HEK293 (cell line): ENCODE data around the gene PRPH.
A peak's percentile ranks its signal among the peaks of the same experiment; 100 is the strongest.
"Not testable (repeated sequence)": the region's sequence is repeated elsewhere in the genome, so short reads cannot be mapped to it uniquely, and the experiment has no call there.

ENCODE experiments used
- CTCF ChIA-PET: fragments of 350-600 bp; formaldehyde crosslinking; extraction: SDS; loops from one replicate; lab custom pipeline; 2021; ENCODE audit warnings: antibody characterized with exemption; lab: Yijun Ruan, JAX
- POLR2A ChIA-PET: fragments of 300-600 bp; formaldehyde crosslinking; extraction: SDS; loops from one replicate; lab custom pipeline; 2020; ENCODE audit warnings: antibody characterized with exemption, inconsistent platforms; lab: Yijun Ruan, JAX
- H3K27ac ChIP-seq: fragments of 200-500 bp; sonication (Bioruptor generic); 2 replicates; pipeline ENCODE4 v1.5.1; 2014; ENCODE audit warnings: low read depth, low read length, control low read depth, inconsistent platforms; ENCODE audit errors: extremely low read depth
- H3K36me3 ChIP-seq, 2 experiments: fragments of 200-500 bp in 1 of 2; sonication (Bioruptor generic) in 1 of 2; 1 replicate in 1 of 2; 2 replicates in 1 of 2; pipeline ENCODE4 v1.5.1; 2014 to 2017; ENCODE audit warnings: inconsistent platforms in 2 of 2, low read length in 2 of 2; ENCODE audit not compliant: control insufficient read depth in 2 of 2, insufficient read depth in 1 of 2
- H3K4me1 ChIP-seq: fragments of 200-500 bp; sonication (Bioruptor generic); 2 replicates; pipeline ENCODE4 v1.5.1; 2014; ENCODE audit warnings: mild to moderate bottlenecking, low read length, inconsistent platforms; ENCODE audit not compliant: control insufficient read depth, insufficient read depth
- H3K4me3 ChIP-seq: 2 replicates; pipeline ENCODE4 v1.5.1; 2011; ENCODE audit warnings: low read depth, mild to moderate bottlenecking, control low read depth, low read length, moderate library complexity
- H3K9me3 ChIP-seq: fragments of 200-500 bp; sonication (Bioruptor generic); 2 replicates; pipeline ENCODE4 v1.5.1; 2014; ENCODE audit warnings: low read depth, low read length, inconsistent platforms; ENCODE audit not compliant: control insufficient read depth, insufficient read depth
- EGR2 ChIP-seq: fragments of 450-650 bp; formaldehyde crosslinking; IDR thresholded peaks from 2 replicates; pipeline ENCODE4 v1.5.1; 2016; ENCODE audit warnings: low read depth, missing biosample characterization, missing genetic modification characterization
- KLF9 ChIP-seq: fragments of 450-650 bp; formaldehyde crosslinking; IDR thresholded peaks from 2 replicates; pipeline ENCODE4 v1.5.1; 2016; ENCODE audit warnings: missing biosample characterization, missing genetic modification characterization, low read depth
- PRDM1 ChIP-seq: fragments of 450-650 bp; formaldehyde crosslinking; IDR thresholded peaks from 2 replicates; pipeline ENCODE4; 2016; ENCODE audit warnings: missing biosample characterization, missing genetic modification characterization
- TCF7L2 ChIP-seq: IDR thresholded peaks from 2 replicates; pipeline ENCODE4 v1.6.1; 2011; ENCODE audit warnings: low read depth, mild to moderate bottlenecking, inconsistent platforms, low read length, moderate library complexity, borderline replicate concordance
- YY1 ChIP-seq: fragments of 450-650 bp; formaldehyde crosslinking; IDR thresholded peaks from 2 replicates; pipeline ENCODE4 v1.5.1; 2018; ENCODE audit warnings: missing biosample characterization, missing genetic modification characterization
- ZBTB1 ChIP-seq: fragments of 450-650 bp; formaldehyde crosslinking; IDR thresholded peaks from 2 replicates; pipeline ENCODE4 v1.5.1; 2016; ENCODE audit warnings: missing biosample characterization, missing genetic modification characterization
- ZFHX2 ChIP-seq: fragments of 450-650 bp; formaldehyde crosslinking; conservative IDR thresholded peaks from 2 replicates; pipeline ENCODE4 v1.5.1; 2016; ENCODE audit warnings: missing biosample characterization, missing genetic modification characterization
- ZFP69B ChIP-seq: fragments of 450-650 bp; formaldehyde crosslinking; IDR thresholded peaks from 2 replicates; pipeline ENCODE4 v1.5.1; 2016; ENCODE audit warnings: missing biosample characterization, missing genetic modification characterization
- ZNF350 ChIP-seq: fragments of 450-650 bp; formaldehyde crosslinking; IDR thresholded peaks from 2 replicates; pipeline ENCODE4 v1.5.0; 2017; ENCODE audit warnings: missing biosample characterization, mild to moderate bottlenecking, missing genetic modification characterization
- ZNF394 ChIP-seq: fragments of 450-650 bp; formaldehyde crosslinking; IDR thresholded peaks from 2 replicates; pipeline ENCODE4 v1.5.1; 2016; ENCODE audit warnings: missing biosample characterization, missing genetic modification characterization, mild to moderate bottlenecking, moderate library complexity, borderline replicate concordance
- ZNF510 ChIP-seq: fragments of 450-650 bp; formaldehyde crosslinking; IDR thresholded peaks from 2 replicates; pipeline ENCODE4 v1.5.1; 2018; ENCODE audit warnings: mild to moderate bottlenecking, missing genetic modification characterization, missing biosample characterization; ENCODE audit not compliant: insufficient replicate concordance
- ZNF529 ChIP-seq: fragments of 450-650 bp; formaldehyde crosslinking; IDR thresholded peaks from 2 replicates; pipeline ENCODE4 v1.5.1; 2017; ENCODE audit warnings: missing genetic modification characterization, missing biosample characterization; ENCODE audit not compliant: insufficient replicate concordance
- ZNF571 ChIP-seq: fragments of 450-650 bp; formaldehyde crosslinking; IDR thresholded peaks from 2 replicates; pipeline ENCODE4 v1.5.0; 2017; ENCODE audit warnings: missing biosample characterization, missing genetic modification characterization
- ZNF701 ChIP-seq: fragments of 450-650 bp; formaldehyde crosslinking; IDR thresholded peaks from 2 replicates; pipeline ENCODE4 v1.5.1; 2016; ENCODE audit warnings: missing biosample characterization, missing genetic modification characterization
- TF ChIP-seq, protein P1 (sequence below): fragments of 450-650 bp; formaldehyde crosslinking; IDR thresholded peaks from 2 replicates; pipeline ENCODE4 v1.5.1; 2017; ENCODE audit warnings: missing biosample characterization, missing genetic modification characterization
- TF ChIP-seq, protein P2 (sequence below): fragments of 450-650 bp; formaldehyde crosslinking; IDR thresholded peaks from 2 replicates; pipeline ENCODE4 v1.5.1; 2016; ENCODE audit warnings: missing biosample characterization, missing genetic modification characterization
- TF ChIP-seq, protein P3 (sequence below): fragments of 450-650 bp; formaldehyde crosslinking; IDR thresholded peaks from 2 replicates; pipeline ENCODE4 v1.5.1; 2016; ENCODE audit warnings: missing biosample characterization, missing genetic modification characterization

Gene PRPH

DNA sequence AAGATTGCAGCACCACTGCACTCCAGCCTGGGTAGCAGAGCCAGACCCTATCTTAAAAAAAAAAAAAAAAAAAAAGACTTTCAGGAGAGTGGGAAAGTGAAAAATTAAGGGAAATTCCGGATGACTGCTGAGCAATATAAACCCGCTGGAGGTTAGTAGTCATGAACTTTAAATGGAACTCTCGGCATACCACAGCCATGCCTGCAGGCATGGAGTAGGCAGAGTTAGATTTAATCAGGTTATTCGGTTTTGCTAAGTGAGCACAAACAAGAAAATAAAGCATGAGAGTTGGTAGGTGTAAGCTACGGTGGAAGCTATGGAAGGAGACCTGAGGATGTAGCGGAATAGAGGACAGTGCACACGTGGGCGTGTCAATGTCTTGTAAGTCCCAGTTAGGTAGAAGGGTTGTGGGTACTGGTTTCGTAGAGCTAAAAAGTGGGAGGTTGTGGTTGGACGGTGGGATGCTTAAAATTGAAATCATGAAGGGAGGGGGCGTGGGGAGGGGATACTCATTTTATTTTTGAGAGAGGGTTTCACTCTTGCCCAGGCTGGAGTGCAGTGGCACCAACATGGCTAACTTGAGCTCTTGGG, 41.8 kb upstream of the PRPH start:
- Histone ChIP-seq H3K4me3 (no peak overlapping the region), H3K27ac (no peak overlapping the region), H3K36me3 (no peaks in the 10 kb centered on the region), H3K9me3 (no peaks in the 10 kb centered on the region), H3K4me1 (no peaks in the 10 kb centered on the region)
- POLR2A ChIA-PET = interaction anchor here (0.6 to 1.5 kb wide), 2 partner anchors 11 to 142 kb away, joined by 3 to 4 read pairs; no protein-coding TSS in a partner anchor
- CTCF ChIA-PET = interaction anchor here (0.6 kb wide), 2 partner anchors 90 to 242 kb away, joined by 3 to 4 read pairs; no protein-coding TSS in a partner anchor
- TF ChIP-seq ZFHX2 (tag by site-specific recombination) (peak; percentile 53; the same call in 1 of the 2 replicates), PRDM1 (tag by site-specific recombination) (peak; percentile 59), KLF9 (tag by site-specific recombination) (peak; percentile 41), TCF7L2 (no peak), ZBTB1 (tag by site-specific recombination) (no peak), EGR2 (tag by site-specific recombination) (peak; percentile 76), ZFP69B (no peak), ZNF350 (tag by site-specific recombination) (no peak), YY1 (tag by site-specific recombination) (no peak), ZNF510 (tag by site-specific recombination) (no peak), ZNF529 (no peak), ZNF571 (no peak), ZNF701 (tag by site-specific recombination) (no peak)
- TF ChIP-seq, protein P1, sequence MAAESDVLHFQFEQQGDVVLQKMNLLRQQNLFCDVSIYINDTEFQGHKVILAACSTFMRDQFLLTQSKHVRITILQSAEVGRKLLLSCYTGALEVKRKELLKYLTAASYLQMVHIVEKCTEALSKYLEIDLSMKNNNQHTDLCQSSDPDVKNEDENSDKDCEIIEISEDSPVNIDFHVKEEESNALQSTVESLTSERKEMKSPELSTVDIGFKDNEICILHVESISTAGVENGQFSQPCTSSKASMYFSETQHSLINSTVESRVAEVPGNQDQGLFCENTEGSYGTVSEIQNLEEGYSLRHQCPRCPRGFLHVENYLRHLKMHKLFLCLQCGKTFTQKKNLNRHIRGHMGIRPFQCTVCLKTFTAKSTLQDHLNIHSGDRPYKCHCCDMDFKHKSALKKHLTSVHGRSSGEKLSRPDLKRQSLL = no peak
- TF ChIP-seq, protein P2, sequence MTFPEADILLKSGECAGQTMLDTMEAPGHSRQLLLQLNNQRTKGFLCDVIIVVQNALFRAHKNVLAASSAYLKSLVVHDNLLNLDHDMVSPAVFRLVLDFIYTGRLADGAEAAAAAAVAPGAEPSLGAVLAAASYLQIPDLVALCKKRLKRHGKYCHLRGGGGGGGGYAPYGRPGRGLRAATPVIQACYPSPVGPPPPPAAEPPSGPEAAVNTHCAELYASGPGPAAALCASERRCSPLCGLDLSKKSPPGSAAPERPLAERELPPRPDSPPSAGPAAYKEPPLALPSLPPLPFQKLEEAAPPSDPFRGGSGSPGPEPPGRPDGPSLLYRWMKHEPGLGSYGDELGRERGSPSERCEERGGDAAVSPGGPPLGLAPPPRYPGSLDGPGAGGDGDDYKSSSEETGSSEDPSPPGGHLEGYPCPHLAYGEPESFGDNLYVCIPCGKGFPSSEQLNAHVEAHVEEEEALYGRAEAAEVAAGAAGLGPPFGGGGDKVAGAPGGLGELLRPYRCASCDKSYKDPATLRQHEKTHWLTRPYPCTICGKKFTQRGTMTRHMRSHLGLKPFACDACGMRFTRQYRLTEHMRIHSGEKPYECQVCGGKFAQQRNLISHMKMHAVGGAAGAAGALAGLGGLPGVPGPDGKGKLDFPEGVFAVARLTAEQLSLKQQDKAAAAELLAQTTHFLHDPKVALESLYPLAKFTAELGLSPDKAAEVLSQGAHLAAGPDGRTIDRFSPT = no peak
- TF ChIP-seq, protein P3, sequence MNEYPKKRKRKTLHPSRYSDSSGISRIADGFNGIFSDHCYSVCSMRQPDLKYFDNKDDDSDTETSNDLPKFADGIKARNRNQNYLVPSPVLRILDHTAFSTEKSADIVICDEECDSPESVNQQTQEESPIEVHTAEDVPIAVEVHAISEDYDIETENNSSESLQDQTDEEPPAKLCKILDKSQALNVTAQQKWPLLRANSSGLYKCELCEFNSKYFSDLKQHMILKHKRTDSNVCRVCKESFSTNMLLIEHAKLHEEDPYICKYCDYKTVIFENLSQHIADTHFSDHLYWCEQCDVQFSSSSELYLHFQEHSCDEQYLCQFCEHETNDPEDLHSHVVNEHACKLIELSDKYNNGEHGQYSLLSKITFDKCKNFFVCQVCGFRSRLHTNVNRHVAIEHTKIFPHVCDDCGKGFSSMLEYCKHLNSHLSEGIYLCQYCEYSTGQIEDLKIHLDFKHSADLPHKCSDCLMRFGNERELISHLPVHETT (tag by site-specific recombination) = no peak

DNA sequence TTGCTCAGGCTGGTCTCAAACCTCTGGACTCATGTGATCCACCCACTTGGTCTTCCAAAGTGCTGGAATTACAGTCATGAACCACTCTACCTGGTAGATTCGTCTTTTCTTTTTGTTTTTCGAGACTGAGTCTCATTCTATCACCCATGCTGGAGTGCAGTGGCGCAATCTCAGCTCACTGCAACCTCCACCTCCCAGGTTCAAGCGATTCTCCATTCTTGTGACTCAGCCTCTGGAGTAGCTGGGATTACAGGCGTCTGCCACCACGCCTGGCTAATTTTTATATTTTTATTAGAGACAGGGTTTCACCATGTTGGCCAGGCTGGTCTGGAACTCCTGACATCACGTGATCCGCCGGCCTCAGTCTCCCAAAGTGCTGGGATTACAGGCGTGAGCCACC, 39.5 kb upstream of the PRPH start:
- peak; percentile 62; the same call in 1 of the 2 replicates for TF ChIP-seq ZNF394
- POLR2A ChIA-PET = interaction anchor here (0.8 kb wide), 1 partner anchor 112 kb away, joined by 3 read pairs; the partner anchor contains the start of gene SPATS2
- not testable (repeated sequence) for H3K4me1 ChIP-seq, H3K36me3 ChIP-seq, H3K4me3 ChIP-seq, H3K9me3 ChIP-seq, H3K27ac ChIP-seq
- CTCF ChIA-PET = interaction anchor here (1.5 to 1.6 kb wide), 2 partner anchors 11 to 40 kb away, joined by 4 to 7 read pairs; partner anchors contain the start of gene PRPH
